Measurements from ENCODE around the gene AGFG1. TPM values are rescaled to one million over a fixed set of nuclear protein-coding genes. Genes with fewer than 3 reads are reported as not detected.

The AGFG1 gene
- total RNA-seq, 1 experiment from 2014 or later, result 126 TPM

DNA sequence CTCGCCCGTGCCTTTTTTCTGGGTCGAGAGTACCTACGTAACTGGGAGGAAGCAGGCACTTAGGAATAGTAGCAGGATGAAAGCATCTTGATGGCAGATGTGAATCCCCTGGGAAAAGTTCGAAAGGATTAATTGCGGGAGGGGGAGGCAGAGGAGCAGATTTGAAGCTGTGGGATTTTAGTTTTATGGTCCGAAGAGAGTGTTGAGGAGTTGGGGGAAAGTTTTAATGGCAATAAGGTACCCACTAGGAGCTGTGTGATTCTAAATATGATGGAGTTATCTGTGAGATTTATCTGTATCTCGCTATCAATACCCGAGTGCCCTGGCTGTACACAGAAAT is 1.1 kb downstream of the AGFG1 start:
- Mint-ChIP-seq H3K4me3 (ENCODE audit: low read depth, unreplicated experiment) (peak overlapping the region; percentile 81), H3K9me3 (ENCODE audit: low read depth, unreplicated experiment) (no peaks in the 10 kb centered on the region), H3K27me3 (ENCODE audit: unreplicated experiment) (no peaks in the 10 kb centered on the region), H3K27ac (ENCODE audit: unreplicated experiment) (peak overlapping the region; percentile 53), H3K36me3 (ENCODE audit: insufficient read depth, unreplicated experiment) (peaks cover 24% of the 10 kb centered on the region), H3K4me1 (ENCODE audit: low read depth, unreplicated experiment) (peaks cover 28% of the 10 kb centered on the region)
- no peak for DNase-seq
- intact Hi-C loops (cut with micrococcal nuclease; ENCODE audit: unreplicated experiment), result loop anchor here (5.0 kb wide), 1 partner anchor 289 kb away; no protein-coding TSS in a partner anchor
- CTCF ChIA-PET, result interaction anchor here (1.0 to 3.6 kb wide), 4 partner anchors 29 to 185 kb away, joined by 3 to 19 read pairs (median 3); no protein-coding TSS in a partner anchor
- BruUV-seq (replicated peaks), result no TSS peak
- TF ChIP-seq, protein P1, sequence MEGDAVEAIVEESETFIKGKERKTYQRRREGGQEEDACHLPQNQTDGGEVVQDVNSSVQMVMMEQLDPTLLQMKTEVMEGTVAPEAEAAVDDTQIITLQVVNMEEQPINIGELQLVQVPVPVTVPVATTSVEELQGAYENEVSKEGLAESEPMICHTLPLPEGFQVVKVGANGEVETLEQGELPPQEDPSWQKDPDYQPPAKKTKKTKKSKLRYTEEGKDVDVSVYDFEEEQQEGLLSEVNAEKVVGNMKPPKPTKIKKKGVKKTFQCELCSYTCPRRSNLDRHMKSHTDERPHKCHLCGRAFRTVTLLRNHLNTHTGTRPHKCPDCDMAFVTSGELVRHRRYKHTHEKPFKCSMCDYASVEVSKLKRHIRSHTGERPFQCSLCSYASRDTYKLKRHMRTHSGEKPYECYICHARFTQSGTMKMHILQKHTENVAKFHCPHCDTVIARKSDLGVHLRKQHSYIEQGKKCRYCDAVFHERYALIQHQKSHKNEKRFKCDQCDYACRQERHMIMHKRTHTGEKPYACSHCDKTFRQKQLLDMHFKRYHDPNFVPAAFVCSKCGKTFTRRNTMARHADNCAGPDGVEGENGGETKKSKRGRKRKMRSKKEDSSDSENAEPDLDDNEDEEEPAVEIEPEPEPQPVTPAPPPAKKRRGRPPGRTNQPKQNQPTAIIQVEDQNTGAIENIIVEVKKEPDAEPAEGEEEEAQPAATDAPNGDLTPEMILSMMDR (IDR thresholded peaks at IDR 0.05; ENCODE audit: unreplicated experiment), result no peak

DNA sequence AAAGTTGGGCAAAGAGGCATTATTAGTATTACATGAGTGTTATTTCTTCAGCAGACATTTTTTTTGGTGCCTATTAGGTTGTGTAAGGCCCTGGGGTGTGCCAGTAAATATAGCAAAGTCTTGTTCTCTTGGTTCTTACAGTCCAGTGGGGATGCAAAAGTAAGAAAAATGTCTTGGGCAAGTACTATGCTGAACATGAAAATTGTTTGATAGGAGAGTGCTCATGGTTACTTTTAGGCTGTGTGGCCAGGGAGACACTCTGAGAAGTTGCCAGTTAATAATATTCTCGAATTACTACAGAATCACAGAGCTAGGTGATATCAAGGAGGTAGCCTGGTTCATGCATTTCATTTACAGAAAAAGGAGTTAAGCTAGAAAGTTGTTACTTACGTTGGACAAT is 1.9 kb downstream of the AGFG1 start:
- intact Hi-C loops (cut with micrococcal nuclease; ENCODE audit: unreplicated experiment), result loop anchor here (2.0 to 5.0 kb wide), 2 partner anchors 67 to 288 kb away; no protein-coding TSS in a partner anchor
- Mint-ChIP-seq H3K4me1 (ENCODE audit: low read depth, unreplicated experiment) (peaks cover 33% of the 10 kb centered on the region), H3K27me3 (ENCODE audit: unreplicated experiment) (no peaks in the 10 kb centered on the region), H3K36me3 (ENCODE audit: insufficient read depth, unreplicated experiment) (peaks cover 27% of the 10 kb centered on the region), H3K4me3 (ENCODE audit: low read depth, unreplicated experiment) (peak overlapping the region; percentile 81), H3K9me3 (ENCODE audit: low read depth, unreplicated experiment) (no peaks in the 10 kb centered on the region), H3K27ac (ENCODE audit: unreplicated experiment) (peak overlapping the region; percentile 61)
- CTCF ChIA-PET, result interaction anchor here (0.6 to 3.6 kb wide), 4 partner anchors 28 to 345 kb away, joined by 3 to 19 read pairs (median 3); no protein-coding TSS in a partner anchor
- no peak for DNase-seq
- no TSS peak for BruUV-seq (replicated peaks)
- TF ChIP-seq, protein P1 (IDR thresholded peaks at IDR 0.05; ENCODE audit: unreplicated experiment), result no peak

DNA sequence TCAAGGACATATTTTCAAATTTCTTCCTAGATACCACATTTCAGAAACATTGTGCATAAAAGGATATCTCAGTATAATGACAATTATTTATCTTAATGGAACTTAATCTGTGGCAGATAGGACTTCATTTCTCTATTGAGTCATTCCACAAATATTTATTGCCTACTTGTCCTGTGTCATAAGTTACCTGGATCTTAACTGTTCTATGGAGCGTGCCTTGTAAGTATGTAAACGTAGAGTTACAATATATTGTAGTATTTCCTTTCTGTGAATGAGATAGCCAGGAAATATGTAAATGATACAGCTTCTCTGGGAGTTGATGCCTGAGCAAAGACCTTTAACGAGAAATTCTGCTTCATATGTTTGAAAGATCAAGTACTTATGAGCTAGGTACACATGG is 2.5 kb downstream of the AGFG1 start:
- intact Hi-C loops (cut with micrococcal nuclease; ENCODE audit: unreplicated experiment), result loop anchor here (2.0 to 5.0 kb wide), 2 partner anchors 68 to 288 kb away; no protein-coding TSS in a partner anchor
- Mint-ChIP-seq H3K36me3 (ENCODE audit: insufficient read depth, unreplicated experiment) (peaks cover 29% of the 10 kb centered on the region), H3K27me3 (ENCODE audit: unreplicated experiment) (no peaks in the 10 kb centered on the region), H3K9me3 (ENCODE audit: low read depth, unreplicated experiment) (no peaks in the 10 kb centered on the region), H3K4me1 (ENCODE audit: low read depth, unreplicated experiment) (peaks cover 37% of the 10 kb centered on the region), H3K4me3 (ENCODE audit: low read depth, unreplicated experiment) (peak overlapping the region; percentile 81), H3K27ac (ENCODE audit: unreplicated experiment) (peak overlapping the region; percentile 61)
- TF ChIP-seq, protein P1 (IDR thresholded peaks at IDR 0.05; ENCODE audit: unreplicated experiment), result no peak
- DNase-seq, result no peak
- no TSS peak for BruUV-seq (replicated peaks)
- CTCF ChIA-PET, result interaction anchor here (0.6 to 3.6 kb wide), 3 partner anchors 32 to 344 kb away, joined by 3 to 19 read pairs (median 3); no protein-coding TSS in a partner anchor

DNA sequence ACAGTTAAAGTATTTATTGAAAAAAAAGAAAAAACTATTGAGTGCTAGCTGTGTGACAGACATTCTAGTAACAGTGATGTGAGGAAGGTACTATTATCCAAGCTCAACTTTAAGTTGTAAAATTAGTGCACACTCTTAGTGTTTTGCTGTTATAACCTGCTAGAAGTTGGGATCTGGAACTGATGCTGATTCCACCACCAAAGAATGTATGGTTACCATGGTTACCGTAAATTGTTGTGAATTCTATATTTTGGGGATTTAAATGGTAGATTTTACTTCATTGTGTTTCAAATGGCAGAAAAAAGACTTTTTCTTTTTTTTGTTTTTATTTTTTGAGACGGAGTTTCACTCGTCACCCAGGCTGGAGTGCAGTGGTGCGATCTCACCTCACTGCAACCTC is 5.3 kb downstream of the AGFG1 start:
- DNase-seq, result no peak
- BruUV-seq (replicated peaks), result no TSS peak
- TF ChIP-seq, protein P1 (IDR thresholded peaks at IDR 0.05; ENCODE audit: unreplicated experiment), result no peak
- intact Hi-C loops (cut with micrococcal nuclease; ENCODE audit: unreplicated experiment), result loop anchor here (5.0 kb wide), 1 partner anchor 35 kb away; no protein-coding TSS in a partner anchor
- peaks cover 22% of the 10 kb centered on the region for H3K36me3 Mint-ChIP-seq (ENCODE audit: insufficient read depth, unreplicated experiment)
- H3K27me3 Mint-ChIP-seq (ENCODE audit: unreplicated experiment), result no peaks in the 10 kb centered on the region
- CTCF ChIA-PET, result interaction anchor here (1.2 kb wide), 1 partner anchor 181 kb away, joined by 4 read pairs; no protein-coding TSS in a partner anchor
- H3K4me1 Mint-ChIP-seq (ENCODE audit: low read depth, unreplicated experiment), result peaks cover 51% of the 10 kb centered on the region
- no peak overlapping the region for H3K27ac Mint-ChIP-seq (ENCODE audit: unreplicated experiment)
- H3K4me3 Mint-ChIP-seq (ENCODE audit: low read depth, unreplicated experiment), result no peak overlapping the region
- H3K9me3 Mint-ChIP-seq (ENCODE audit: low read depth, unreplicated experiment), result no peaks in the 10 kb centered on the region

Data from Calu3 (cell line).